SK-N-SH treated with all-trans-retinoic acid at 6 μM for 48 hours (cell line): ENCODE results near the gene DBNDD2.

Experiments used
- ESRRG ChIP-seq: fragments of 250-450 bp; sonication (Bioruptor Pico); IDR thresholded peaks from 2 replicates; pipeline ENCODE4 v1.6.1; 2021; ENCODE audit warnings: mild to moderate bottlenecking
- TCF4 ChIP-seq: fragments of 250-450 bp; sonication (Bioruptor Pico); IDR thresholded peaks from 2 replicates; pipeline ENCODE4 v1.8.0; 2021; ENCODE audit warnings: mild to moderate bottlenecking, moderate library complexity, borderline replicate concordance
- ZC3H10 ChIP-seq: fragments of 250-450 bp; sonication (Bioruptor Pico); IDR thresholded peaks from 2 replicates; pipeline ENCODE4 v1.5.1; 2021; ENCODE audit warnings: mild to moderate bottlenecking, moderate library complexity
- ZFP3 ChIP-seq: fragments of 250-450 bp; sonication (Bioruptor Pico); IDR thresholded peaks from 2 replicates; pipeline ENCODE4 v1.5.0; 2020; ENCODE audit warnings: mild to moderate bottlenecking, moderate library complexity
- ZNF70 ChIP-seq: fragments of 450-650 bp; formaldehyde crosslinking; IDR thresholded peaks from 2 replicates; pipeline ENCODE4 v1.5.0; 2020; ENCODE audit warnings: mild to moderate bottlenecking, moderate library complexity
- TF ChIP-seq, protein P1 (sequence below): fragments of 250-450 bp; sonication (Bioruptor Pico); IDR thresholded peaks from 2 replicates; pipeline ENCODE4 v1.5.0; 2020; ENCODE audit warnings: mild to moderate bottlenecking, moderate library complexity

DNA sequence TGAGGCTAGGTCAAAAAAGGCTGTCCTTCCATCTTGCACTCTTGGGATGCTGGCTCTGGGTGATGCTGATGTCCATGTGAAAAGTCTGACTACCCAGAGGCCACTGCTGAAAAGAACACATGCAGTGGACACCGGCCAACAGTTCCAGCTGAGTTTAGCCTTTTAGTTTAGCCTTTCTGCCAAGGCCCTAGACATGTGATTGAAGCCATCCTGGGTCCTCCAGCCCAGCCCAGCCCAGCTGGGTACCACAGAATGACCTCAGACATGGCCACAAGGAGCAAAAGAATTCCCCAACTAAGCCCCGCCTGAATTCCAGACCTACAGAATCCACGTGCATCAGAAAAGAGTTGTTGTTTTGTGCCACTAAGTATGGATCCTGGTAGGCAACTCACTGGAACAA, 25.2 kb downstream of the DBNDD2 start:
- no peak for TF ChIP-seq TCF4 (CRISPR knock-in tag)
- no peak for TF ChIP-seq ZFP3 (CRISPR knock-in tag)
- TF ChIP-seq, protein P1, sequence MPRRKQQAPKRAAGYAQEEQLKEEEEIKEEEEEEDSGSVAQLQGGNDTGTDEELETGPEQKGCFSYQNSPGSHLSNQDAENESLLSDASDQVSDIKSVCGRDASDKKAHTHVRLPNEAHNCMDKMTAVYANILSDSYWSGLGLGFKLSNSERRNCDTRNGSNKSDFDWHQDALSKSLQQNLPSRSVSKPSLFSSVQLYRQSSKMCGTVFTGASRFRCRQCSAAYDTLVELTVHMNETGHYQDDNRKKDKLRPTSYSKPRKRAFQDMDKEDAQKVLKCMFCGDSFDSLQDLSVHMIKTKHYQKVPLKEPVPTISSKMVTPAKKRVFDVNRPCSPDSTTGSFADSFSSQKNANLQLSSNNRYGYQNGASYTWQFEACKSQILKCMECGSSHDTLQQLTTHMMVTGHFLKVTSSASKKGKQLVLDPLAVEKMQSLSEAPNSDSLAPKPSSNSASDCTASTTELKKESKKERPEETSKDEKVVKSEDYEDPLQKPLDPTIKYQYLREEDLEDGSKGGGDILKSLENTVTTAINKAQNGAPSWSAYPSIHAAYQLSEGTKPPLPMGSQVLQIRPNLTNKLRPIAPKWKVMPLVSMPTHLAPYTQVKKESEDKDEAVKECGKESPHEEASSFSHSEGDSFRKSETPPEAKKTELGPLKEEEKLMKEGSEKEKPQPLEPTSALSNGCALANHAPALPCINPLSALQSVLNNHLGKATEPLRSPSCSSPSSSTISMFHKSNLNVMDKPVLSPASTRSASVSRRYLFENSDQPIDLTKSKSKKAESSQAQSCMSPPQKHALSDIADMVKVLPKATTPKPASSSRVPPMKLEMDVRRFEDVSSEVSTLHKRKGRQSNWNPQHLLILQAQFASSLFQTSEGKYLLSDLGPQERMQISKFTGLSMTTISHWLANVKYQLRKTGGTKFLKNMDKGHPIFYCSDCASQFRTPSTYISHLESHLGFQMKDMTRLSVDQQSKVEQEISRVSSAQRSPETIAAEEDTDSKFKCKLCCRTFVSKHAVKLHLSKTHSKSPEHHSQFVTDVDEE (CRISPR knock-in tag), result no peak
- TF ChIP-seq ZNF70 (CRISPR knock-in tag), result no peak
- no peak for TF ChIP-seq ZC3H10 (CRISPR knock-in tag)
- TF ChIP-seq ESRRG (CRISPR knock-in tag), result no peak
